Measurements from ENCODE around the gene EN1. TPM values are rescaled to one million over a fixed set of nuclear protein-coding genes. Genes with fewer than 3 reads are reported as not detected.

EN1 gene
- polyA plus RNA-seq, 1 donor (not counting 4 experiments of a cell fraction or from before 2014, with no cell fraction given), result 0.05 TPM

DNA sequence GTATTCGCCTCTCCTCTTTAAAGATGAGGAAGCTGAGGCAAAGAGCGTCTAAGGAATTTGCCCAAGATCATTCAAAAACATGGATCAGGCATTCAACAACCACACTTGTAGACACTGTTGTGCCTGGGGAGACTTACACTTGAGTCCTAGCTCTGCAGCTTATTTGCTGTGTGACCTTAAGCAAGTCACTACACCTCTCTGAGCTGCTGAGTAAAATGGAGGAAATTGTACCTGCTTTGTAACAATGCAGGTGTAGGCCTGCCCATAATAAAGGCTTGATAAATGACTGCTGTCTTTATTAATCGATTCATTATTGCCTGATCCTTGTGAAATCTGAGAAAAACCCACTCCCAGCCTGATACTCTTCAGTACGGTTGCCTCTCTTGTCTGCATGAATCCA, 30.8 kb downstream of the EN1 start:
- no peak overlapping the region for H3K4me2 ChIP-seq (ENCODE audit: control insufficient read depth, extremely low read depth, insufficient read depth, low read depth, low read length)
- no peaks in the 10 kb centered on the region for H3K36me3 ChIP-seq (ENCODE audit: control insufficient read depth in 2 of 2, extremely low read depth in 1 of 2, insufficient read depth in 2 of 2, low read length in 2 of 2)
- no peak for DNase-seq (ENCODE audit: low read depth, low spot score)
- no peaks in the 10 kb centered on the region for H3K4me1 ChIP-seq (ENCODE audit: control insufficient read depth, extremely low read depth, insufficient read depth, low read length)
- H3K4me3 ChIP-seq (ENCODE audit: control insufficient read depth in 2 of 3, extremely low read depth in 1 of 3, insufficient read depth in 2 of 3, low read depth in 1 of 3, low read length in 3 of 3), result no peak overlapping the region
- H3K79me2 ChIP-seq (ENCODE audit: control insufficient read depth, insufficient read depth, low read length), result no peaks in the 10 kb centered on the region
- no peaks in the 10 kb centered on the region for H3K9me1 ChIP-seq (ENCODE audit: control insufficient read depth, extremely low read depth, insufficient read depth, low read length)
- no peak for TF ChIP-seq EZH2 (IDR thresholded peaks at IDR 0.05; ENCODE audit: low read length)
- H3K9ac ChIP-seq (ENCODE audit: control insufficient read depth, extremely low read depth, insufficient read depth, low read length), result no peak overlapping the region
- H3K27me3 ChIP-seq (ENCODE audit: control insufficient read depth, extremely low read depth, insufficient read depth, low read length), result peaks cover 8% of the 10 kb centered on the region
- no peak for FAIRE-seq
- dilution Hi-C loops (cut with MboI; ENCODE audit: extremely low pct_ligation_motif_present, low sequenced_read_pairs), result no loop called here
- no peak overlapping the region for H2AFZ ChIP-seq (ENCODE audit: control insufficient read depth, low read length)
- H3K9me3 ChIP-seq (ENCODE audit: control insufficient read depth, low read depth, low read length), result no peaks in the 10 kb centered on the region
- no peaks in the 10 kb centered on the region for H4K20me1 ChIP-seq (ENCODE audit: control insufficient read depth, extremely low read depth, insufficient read depth, low read length)
- no peak overlapping the region for H3K27ac ChIP-seq (ENCODE audit: control insufficient read depth, insufficient read depth, low read length)

DNA sequence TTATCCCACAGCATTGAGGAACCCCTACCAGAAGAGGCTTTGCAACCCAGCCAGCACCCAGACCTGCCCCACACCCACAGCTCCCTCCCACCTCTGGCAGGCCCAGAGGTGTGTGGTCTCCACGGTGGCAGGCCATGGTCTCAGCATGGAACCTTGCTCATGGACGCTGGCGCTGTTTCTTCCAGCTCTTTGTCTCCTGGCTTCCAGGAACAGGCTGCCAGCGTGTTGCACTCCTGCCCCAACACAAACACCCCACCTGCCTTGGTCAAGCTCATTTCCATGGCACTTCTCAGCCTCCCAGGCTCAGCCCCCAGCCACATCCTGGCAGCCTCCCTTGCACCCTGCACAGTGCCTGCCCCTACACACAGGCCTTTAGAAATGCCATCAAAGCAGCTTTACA, 31.7 kb downstream of the EN1 start:
- Histone ChIP-seq H3K27ac (ENCODE audit: control insufficient read depth, insufficient read depth, low read length) (no peak overlapping the region), H2AFZ (ENCODE audit: control insufficient read depth, low read length) (no peak overlapping the region), H3K79me2 (ENCODE audit: control insufficient read depth, insufficient read depth, low read length) (no peaks in the 10 kb centered on the region), H3K36me3 (ENCODE audit: control insufficient read depth in 2 of 2, extremely low read depth in 1 of 2, insufficient read depth in 2 of 2, low read length in 2 of 2) (no peaks in the 10 kb centered on the region), H4K20me1 (ENCODE audit: control insufficient read depth, extremely low read depth, insufficient read depth, low read length) (no peaks in the 10 kb centered on the region), H3K4me1 (ENCODE audit: control insufficient read depth, extremely low read depth, insufficient read depth, low read length) (no peaks in the 10 kb centered on the region), H3K4me2 (ENCODE audit: control insufficient read depth, extremely low read depth, insufficient read depth, low read depth, low read length) (no peak overlapping the region), H3K9me1 (ENCODE audit: control insufficient read depth, extremely low read depth, insufficient read depth, low read length) (no peaks in the 10 kb centered on the region), H3K4me3 (ENCODE audit: control insufficient read depth in 2 of 3, extremely low read depth in 1 of 3, insufficient read depth in 2 of 3, low read depth in 1 of 3, low read length in 3 of 3) (no peak overlapping the region), H3K27me3 (ENCODE audit: control insufficient read depth, extremely low read depth, insufficient read depth, low read length) (peaks cover 2% of the 10 kb centered on the region), H3K9me3 (ENCODE audit: control insufficient read depth, low read depth, low read length) (no peaks in the 10 kb centered on the region), H3K9ac (ENCODE audit: control insufficient read depth, extremely low read depth, insufficient read depth, low read length) (no peak overlapping the region)
- FAIRE-seq (no peak), DNase-seq (ENCODE audit: low read depth, low spot score) (no peak)
- dilution Hi-C loops (cut with MboI; ENCODE audit: extremely low pct_ligation_motif_present, low sequenced_read_pairs), result no loop called here
- TF ChIP-seq, protein P1, sequence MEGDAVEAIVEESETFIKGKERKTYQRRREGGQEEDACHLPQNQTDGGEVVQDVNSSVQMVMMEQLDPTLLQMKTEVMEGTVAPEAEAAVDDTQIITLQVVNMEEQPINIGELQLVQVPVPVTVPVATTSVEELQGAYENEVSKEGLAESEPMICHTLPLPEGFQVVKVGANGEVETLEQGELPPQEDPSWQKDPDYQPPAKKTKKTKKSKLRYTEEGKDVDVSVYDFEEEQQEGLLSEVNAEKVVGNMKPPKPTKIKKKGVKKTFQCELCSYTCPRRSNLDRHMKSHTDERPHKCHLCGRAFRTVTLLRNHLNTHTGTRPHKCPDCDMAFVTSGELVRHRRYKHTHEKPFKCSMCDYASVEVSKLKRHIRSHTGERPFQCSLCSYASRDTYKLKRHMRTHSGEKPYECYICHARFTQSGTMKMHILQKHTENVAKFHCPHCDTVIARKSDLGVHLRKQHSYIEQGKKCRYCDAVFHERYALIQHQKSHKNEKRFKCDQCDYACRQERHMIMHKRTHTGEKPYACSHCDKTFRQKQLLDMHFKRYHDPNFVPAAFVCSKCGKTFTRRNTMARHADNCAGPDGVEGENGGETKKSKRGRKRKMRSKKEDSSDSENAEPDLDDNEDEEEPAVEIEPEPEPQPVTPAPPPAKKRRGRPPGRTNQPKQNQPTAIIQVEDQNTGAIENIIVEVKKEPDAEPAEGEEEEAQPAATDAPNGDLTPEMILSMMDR (optimal IDR thresholded peaks at IDR 0.05 in 1 of 3, IDR thresholded peaks at IDR 0.05 in 1 of 3, conservative IDR thresholded peaks at IDR 0.05 in 1 of 3; ENCODE audit: extremely low read depth in 1 of 3, insufficient read depth in 2 of 3, low read length in 3 of 3), result no peak
- no peak for TF ChIP-seq EZH2 (IDR thresholded peaks at IDR 0.05; ENCODE audit: low read length)

DNA sequence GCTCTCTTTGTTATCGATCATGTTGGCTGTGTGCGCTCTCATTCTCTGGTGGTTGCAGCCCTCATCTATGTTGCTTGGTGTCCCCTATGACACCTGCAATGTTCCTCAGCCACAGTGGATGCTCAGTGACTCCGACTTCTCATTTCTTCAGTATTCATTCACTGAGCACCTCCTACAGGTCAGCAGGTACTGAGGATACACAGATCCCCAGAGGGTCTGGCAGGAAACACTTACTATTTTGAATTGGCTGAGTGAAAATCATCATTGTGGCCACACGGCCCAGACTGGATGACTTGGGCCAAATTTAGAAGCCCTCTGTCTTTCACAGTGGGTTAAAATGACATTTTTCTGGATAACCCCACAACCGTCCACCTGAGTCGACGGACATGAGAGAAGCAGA, 32.1 kb downstream of the EN1 start:
- Histone ChIP-seq H4K20me1 (ENCODE audit: control insufficient read depth, extremely low read depth, insufficient read depth, low read length) (no peaks in the 10 kb centered on the region), H3K27me3 (ENCODE audit: control insufficient read depth, extremely low read depth, insufficient read depth, low read length) (peaks cover 2% of the 10 kb centered on the region), H3K36me3 (ENCODE audit: control insufficient read depth in 2 of 2, extremely low read depth in 1 of 2, insufficient read depth in 2 of 2, low read length in 2 of 2) (no peaks in the 10 kb centered on the region), H3K4me1 (ENCODE audit: control insufficient read depth, extremely low read depth, insufficient read depth, low read length) (no peaks in the 10 kb centered on the region), H3K9ac (ENCODE audit: control insufficient read depth, extremely low read depth, insufficient read depth, low read length) (no peak overlapping the region), H3K79me2 (ENCODE audit: control insufficient read depth, insufficient read depth, low read length) (no peaks in the 10 kb centered on the region), H3K4me2 (ENCODE audit: control insufficient read depth, extremely low read depth, insufficient read depth, low read depth, low read length) (no peak overlapping the region), H3K4me3 (ENCODE audit: control insufficient read depth in 2 of 3, extremely low read depth in 1 of 3, insufficient read depth in 2 of 3, low read depth in 1 of 3, low read length in 3 of 3) (no peak overlapping the region), H3K9me1 (ENCODE audit: control insufficient read depth, extremely low read depth, insufficient read depth, low read length) (no peaks in the 10 kb centered on the region), H3K9me3 (ENCODE audit: control insufficient read depth, low read depth, low read length) (no peaks in the 10 kb centered on the region), H2AFZ (ENCODE audit: control insufficient read depth, low read length) (no peak overlapping the region), H3K27ac (ENCODE audit: control insufficient read depth, insufficient read depth, low read length) (no peak overlapping the region)
- TF ChIP-seq, protein P1 (optimal IDR thresholded peaks at IDR 0.05 in 1 of 3, IDR thresholded peaks at IDR 0.05 in 1 of 3, conservative IDR thresholded peaks at IDR 0.05 in 1 of 3; ENCODE audit: extremely low read depth in 1 of 3, insufficient read depth in 2 of 3, low read length in 3 of 3), result no peak
- no peak for TF ChIP-seq EZH2 (IDR thresholded peaks at IDR 0.05; ENCODE audit: low read length)
- FAIRE-seq, result no peak
- dilution Hi-C loops (cut with MboI; ENCODE audit: extremely low pct_ligation_motif_present, low sequenced_read_pairs), result no loop called here
- no peak for DNase-seq (ENCODE audit: low read depth, low spot score)

Measured in keratinocyte (primary cell).